IMR-90 (cell line): ENCODE measurements around the gene EMID1. TPM values are rescaled to one million over a fixed set of nuclear protein-coding genes. Genes with fewer than 3 reads are reported as not detected.
A peak's percentile ranks its signal among the peaks of the same experiment; 100 is the strongest.

ENCODE experiments used
- ATAC-seq: fragments of 200-7000 bp; cut with Tn5 transposase; 2 replicates; pipeline ENCODE4 v1.9.1; 2020; ENCODE audit warnings: low read depth, mild to moderate bottlenecking, moderate library complexity
- BruUV-seq: library from RNA; stranded (reverse); fragments of 400-500 nt; replicated peaks from 2 replicates; lab custom pipeline; 2021; lab: Mats Ljungman, UMichigan
- CTCF ChIA-PET: fragments of 300-600 bp; formaldehyde crosslinking; extraction: SDS; loops from one replicate; lab custom pipeline; 2021; ENCODE audit warnings: antibody characterized with exemption; lab: Yijun Ruan, JAX
- POLR2A ChIA-PET: fragments of 300-600 bp; sonication (Branson Sonifier 250); formaldehyde crosslinking; loops from one replicate; lab custom pipeline; 2022; ENCODE audit warnings: antibody characterized with exemption; ENCODE audit not compliant: unreplicated experiment; lab: Charles Lee
- DNase-seq: peaks from one replicate; pipeline ENCODE4 v3.0.0; 2013
- H2AFZ ChIP-seq: replicated peaks from 2 replicates; pipeline ENCODE3; 2013; ENCODE audit warnings: low read length, mild to moderate bottlenecking; ENCODE audit not compliant: poor library complexity
- H2AK5ac ChIP-seq: 2 replicates; pipeline ENCODE4 v1.6.1; 2013; ENCODE audit warnings: low read depth, low read length, inconsistent platforms
- H2AK9ac ChIP-seq: replicated peaks from 2 replicates; pipeline ENCODE3; 2013; ENCODE audit warnings: mild to moderate bottlenecking, low read depth, low read length, moderate library complexity; ENCODE audit not compliant: poor library complexity
- H2BK120ac ChIP-seq: 2 replicates; pipeline ENCODE4 v1.6.1; 2013; ENCODE audit warnings: low read depth, low read length, inconsistent platforms
- H2BK15ac ChIP-seq: 3 replicates; pipeline ENCODE4 v1.6.1; 2013; ENCODE audit warnings: low read depth, low read length, inconsistent platforms
- H2BK20ac ChIP-seq: 2 replicates; pipeline ENCODE4 v1.6.1; 2013; ENCODE audit warnings: low read depth, mild to moderate bottlenecking, inconsistent platforms, low read length, moderate library complexity
- H2BK5ac ChIP-seq: 2 replicates; pipeline ENCODE4 v1.6.1; 2013; ENCODE audit warnings: mild to moderate bottlenecking, low read depth, low read length, inconsistent platforms; ENCODE audit not compliant: poor library complexity, severe bottlenecking
- H3K14ac ChIP-seq: replicated peaks from 2 replicates; pipeline ENCODE4 v1.6.1; 2013; ENCODE audit warnings: low read depth, low read length, inconsistent platforms
- H3K18ac ChIP-seq: 2 replicates; pipeline ENCODE4 v1.6.1; 2013; ENCODE audit warnings: low read depth, low read length, control low read depth
- H3K23ac ChIP-seq: 2 replicates; pipeline ENCODE4 v1.6.1; 2013; ENCODE audit warnings: low read depth, low read length, inconsistent platforms
- H3K27ac ChIP-seq: 2 replicates; pipeline ENCODE4 v1.5.1; 2013; ENCODE audit warnings: mild to moderate bottlenecking, control low read depth, low read length; ENCODE audit not compliant: insufficient read depth
- H3K27me3 ChIP-seq: 2 replicates; pipeline ENCODE4 v1.6.1; 2013; ENCODE audit warnings: low read length; ENCODE audit not compliant: control insufficient read depth, insufficient read depth
- H3K36me3 ChIP-seq: 2 replicates; pipeline ENCODE4 v1.6.1; 2013; ENCODE audit warnings: low read length, mixed read lengths; ENCODE audit not compliant: control insufficient read depth, insufficient read depth
- H3K4ac ChIP-seq: 2 replicates; pipeline ENCODE4 v1.6.1; 2013; ENCODE audit warnings: low read depth, low read length, inconsistent platforms
- H3K4me1 ChIP-seq: 2 replicates; pipeline ENCODE4 v1.6.1; 2013; ENCODE audit warnings: low read length, mixed read lengths; ENCODE audit not compliant: control insufficient read depth, insufficient read depth
- H3K4me2 ChIP-seq: 2 replicates; pipeline ENCODE4 v1.6.1; 2013; ENCODE audit warnings: low read depth, mild to moderate bottlenecking, control low read depth, low read length, moderate library complexity
- H3K4me3 ChIP-seq: 2 replicates; pipeline ENCODE4 v1.5.1; 2013; ENCODE audit warnings: low read depth, mild to moderate bottlenecking, control low read depth, low read length, moderate library complexity; ENCODE audit not compliant: insufficient read depth
- H3K56ac ChIP-seq: 2 replicates; pipeline ENCODE4 v1.6.1; 2013; ENCODE audit warnings: low read length, inconsistent platforms; ENCODE audit not compliant: insufficient read depth; ENCODE audit errors: extremely low read depth
- H3K79me1 ChIP-seq, 2 experiments: 2 replicates each; pipeline ENCODE4 v1.6.1; 2013; ENCODE audit warnings: low read length in 2 of 2, inconsistent platforms in 1 of 2, low read depth in 1 of 2
- H3K9ac ChIP-seq: 2 replicates; pipeline ENCODE4 v1.6.1; 2013; ENCODE audit warnings: low read depth, low read length, control low read depth
- H3K9me1 ChIP-seq: 2 replicates; pipeline ENCODE4 v1.6.1; 2013; ENCODE audit warnings: low read length, inconsistent platforms; ENCODE audit not compliant: insufficient read depth
- H3K9me3 ChIP-seq: 2 replicates; pipeline ENCODE4 v1.6.1; 2013; ENCODE audit warnings: low read length; ENCODE audit not compliant: control insufficient read depth, insufficient read depth
- H4K20me1 ChIP-seq: 2 replicates; pipeline ENCODE4 v1.6.1; 2013; ENCODE audit warnings: low read length, inconsistent platforms; ENCODE audit not compliant: insufficient read depth
- H4K5ac ChIP-seq: 2 replicates; pipeline ENCODE4 v1.6.1; 2013; ENCODE audit warnings: mild to moderate bottlenecking, low read depth, low read length, control low read depth
- H4K8ac ChIP-seq, 2 experiments: 2 replicates each; pipeline ENCODE4 v1.6.1; 2013; ENCODE audit warnings: low read depth in 2 of 2, low read length in 2 of 2, control low read depth in 1 of 2, inconsistent platforms in 1 of 2
- H4K91ac ChIP-seq: 2 replicates; pipeline ENCODE4 v1.6.1; 2013; ENCODE audit warnings: low read depth, low read length, inconsistent platforms; ENCODE audit not compliant: insufficient read depth
- CEBPB ChIP-seq: IDR thresholded peaks from 2 replicates; pipeline ENCODE4 v1.6.1; 2012; ENCODE audit warnings: low read depth, low read length, improper control_type of control experiment
- CHD1 ChIP-seq: IDR thresholded peaks from 2 replicates; pipeline ENCODE4 v1.6.1; 2012; ENCODE audit warnings: low read depth, low read length, improper control_type of control experiment
- FOS ChIP-seq: fragments of 150-350 bp; IDR thresholded peaks from 2 replicates; pipeline ENCODE4 v1.6.1; 2016; ENCODE audit warnings: low read depth, low read length
- POLR2A ChIP-seq: IDR thresholded peaks from 2 replicates; pipeline ENCODE4 v1.6.1; 2012; ENCODE audit warnings: mild to moderate bottlenecking, low read depth, low read length
- RCOR1 ChIP-seq: IDR thresholded peaks from 2 replicates; pipeline ENCODE4 v1.6.1; 2012; ENCODE audit warnings: mild to moderate bottlenecking, low read length, improper control_type of control experiment; ENCODE audit not compliant: insufficient replicate concordance
- WGBS, 2 experiments: methylation state at CpG; one replicate each; pipeline versions ENCODE4 v1.1.5 to v1.1.7; 2013; ENCODE audit warnings: missing lambda C conversion rate in 2 of 2; ENCODE audit not compliant: insufficient read length in 1 of 2; ENCODE audit errors: extremely low coverage in 2 of 2; 5-methylcytosine and 5-hydroxymethylcytosine counted together
- dilution Hi-C: fragments of 300-500 bp; cut with HindIII; formaldehyde crosslinking; loops from one replicate; pipeline ENCODE4 v1.14.3; 2018; ENCODE audit warnings: low sequenced_read_pairs; ENCODE audit not compliant: unreplicated experiment
- in situ Hi-C: fragments of 300-500 bp; cut with MboI; formaldehyde crosslinking; loops from 3 replicates; pipeline ENCODE4 v1.14.3; 2019; ENCODE audit warnings: low sequenced_read_pairs, inconsistent platforms, mixed read lengths
- intact Hi-C: fragments of 100-400 bp; cut with micrococcal nuclease; formaldehyde crosslinking; loops from 2 replicates; pipeline ENCODE4 v1.10.0; 2022
- polyA plus RNA-seq, 3 experiments: library from polyadenylated mRNA; depleted of rRNA; stranded (reverse); fragments of >200 nt; gene quantifications; 2 replicates each; pipeline ENCODE4 v1.2.3, GENCODE V29; 2012; ENCODE audit warnings: low replicate concordance in 1 of 3
- total RNA-seq: library from RNA; depleted of rRNA; stranded (reverse); fragments of >200 nt; gene quantifications from 2 replicates; pipeline ENCODE4 v1.2.3, GENCODE V29; 2012

The EMID1 gene
- total and polyA plus RNA-seq, 2 of the 4 experiments (the other 2 are of a cell fraction): 0.54 to 1.3 TPM

- no peak overlapping the region for H2BK15ac ChIP-seq
- in situ Hi-C loops: no loop called here
- intact Hi-C loops: no loop called here
- H2BK5ac ChIP-seq: no peak overlapping the region
- H4K20me1 ChIP-seq: peaks cover 38% of the 10 kb centered on the region
- no peak for DNase-seq
- TF ChIP-seq FOS: no peak
- peak; percentile 43; the same call in 1 of the 2 replicates for TF ChIP-seq POLR2A
- no peak for TF ChIP-seq CHD1
- TF ChIP-seq CEBPB: peak; percentile 50
- TF ChIP-seq RCOR1: no peak
- no peak overlapping the region for H2BK120ac ChIP-seq
- H3K4ac ChIP-seq: no peak overlapping the region
- H3K9me1 ChIP-seq: peaks cover 10% of the 10 kb centered on the region
- CTCF ChIA-PET: no interaction called here
- no peak overlapping the region for H3K9ac ChIP-seq
- H3K18ac ChIP-seq: no peak overlapping the region
- dilution Hi-C loops: no loop called here
- no peak overlapping the region for H4K5ac ChIP-seq
- no peak overlapping the region for H2BK20ac ChIP-seq
- H3K23ac ChIP-seq: no peak overlapping the region
- 78% methylated on average over 4 of the region's 10 CpGs; no CpG with 5 or more reads in 1 of the 2 experiments for WGBS, 2 experiments
- no peak overlapping the region for H2AK9ac ChIP-seq
- H2AFZ ChIP-seq: no peak overlapping the region
- no peak overlapping the region for H3K27ac ChIP-seq
- no peak overlapping the region for H3K14ac ChIP-seq
- H3K36me3 ChIP-seq: peaks cover 50% of the 10 kb centered on the region
- no peak overlapping the region for H2AK5ac ChIP-seq
- no peak overlapping the region for H4K91ac ChIP-seq
- peaks cover 2% of the 10 kb centered on the region for H3K4me1 ChIP-seq
- no peak overlapping the region for H3K4me2 ChIP-seq
- H3K79me1 ChIP-seq: peaks cover 15 to 28% of the 10 kb centered on the region in 2 experiments
- H3K9me3 ChIP-seq: no peaks in the 10 kb centered on the region
- no TSS peak for BruUV-seq
- no peak overlapping the region for H3K56ac ChIP-seq
- ATAC-seq: no peak; the same call in 1 of the 2 replicates
- no peaks in the 10 kb centered on the region for H3K27me3 ChIP-seq
- H3K4me3 ChIP-seq: no peak overlapping the region
- POLR2A ChIA-PET: no interaction called here
- H4K8ac ChIP-seq: no peak overlapping the region
These were observed 95.3 kb downstream of the EMID1 start for GRCh38 chr22:29300807-29301601.
